Stimulated activated CD8-positive, alpha-beta memory T cell treated with anti-CD3 and anti-CD28 coated beads, Interleukin-4, amount 100 ng/mL, for 4 hours (primary cell): ENCODE data around the gene TCERG1L.
"Not testable (repeated sequence)": the region's sequence is repeated elsewhere in the genome, so short reads cannot be mapped to it uniquely, and the experiment has no call there.

Experiments
- DNase-seq, 2 donors: peaks; one replicate each; pipeline ENCODE4 v3.0.0-alpha.2; 2020; ENCODE audit warnings: low read depth in 2 of 2, low spot score in 1 of 2

Gene TCERG1L

GRCh38 chr10:131250454-131251145 lies 60.9 kb downstream of the TCERG1L start:
- no peak for DNase-seq

GRCh38 chr10:131249955-131250344 lies 61.6 kb downstream of the TCERG1L start:
- DNase-seq, result no peak

GRCh38 chr10:131249238-131249954 lies 62.1 kb downstream of the TCERG1L start:
- DNase-seq, result no peak

GRCh38 chr10:131248376-131249165 lies 63.0 kb downstream of the TCERG1L start:
- DNase-seq, result no peak

GRCh38 chr10:131247873-131248272 lies 63.6 kb downstream of the TCERG1L start:
- DNase-seq, result no peak

GRCh38 chr10:131246775-131247174 lies 64.7 kb downstream of the TCERG1L start:
- DNase-seq, result no peak

GRCh38 chr10:131246089-131246488 lies 65.4 kb downstream of the TCERG1L start:
- DNase-seq, result no peak

GRCh38 chr10:131245475-131246059 lies 66.0 kb downstream of the TCERG1L start:
- DNase-seq, result no peak

- DNase-seq, result no peak
Observed at GRCh38 chr10:131244836-131245235, 66.7 kb downstream of the TCERG1L start.

- no peak for DNase-seq
Observed at GRCh38 chr10:131243076-131243475, 68.4 kb downstream of the TCERG1L start.

GRCh38 chr10:131242007-131242406 lies 69.5 kb downstream of the TCERG1L start:
- no peak for DNase-seq

GRCh38 chr10:131240691-131241090 lies 70.8 kb downstream of the TCERG1L start:
- no peak for DNase-seq

GRCh38 chr10:131239926-131240325 lies 71.6 kb downstream of the TCERG1L start:
- DNase-seq, result no peak

GRCh38 chr10:131239450-131239849 lies 72.1 kb downstream of the TCERG1L start:
- no peak for DNase-seq

- no peak for DNase-seq
Observed at GRCh38 chr10:131238669-131239280, 72.7 kb downstream of the TCERG1L start.

- no peak for DNase-seq
Observed at GRCh38 chr10:131237991-131238651, 73.4 kb downstream of the TCERG1L start.

GRCh38 chr10:131234606-131235005 lies 76.9 kb downstream of the TCERG1L start:
- not testable (repeated sequence) for DNase-seq

- no peak for DNase-seq
Observed at GRCh38 chr10:131233611-131234258, 77.8 kb downstream of the TCERG1L start.

GRCh38 chr10:131231965-131232541 lies 79.5 kb downstream of the TCERG1L start:
- no peak for DNase-seq
